Measurements from ENCODE around the gene LCLAT1. TPM values are rescaled to one million over a fixed set of nuclear protein-coding genes. Genes with fewer than 3 reads are reported as not detected.

LCLAT1 gene
- total RNA-seq, 4 donors from 2014 or later, result 25.3 to 55.4 (median 43.1) TPM

DNA sequence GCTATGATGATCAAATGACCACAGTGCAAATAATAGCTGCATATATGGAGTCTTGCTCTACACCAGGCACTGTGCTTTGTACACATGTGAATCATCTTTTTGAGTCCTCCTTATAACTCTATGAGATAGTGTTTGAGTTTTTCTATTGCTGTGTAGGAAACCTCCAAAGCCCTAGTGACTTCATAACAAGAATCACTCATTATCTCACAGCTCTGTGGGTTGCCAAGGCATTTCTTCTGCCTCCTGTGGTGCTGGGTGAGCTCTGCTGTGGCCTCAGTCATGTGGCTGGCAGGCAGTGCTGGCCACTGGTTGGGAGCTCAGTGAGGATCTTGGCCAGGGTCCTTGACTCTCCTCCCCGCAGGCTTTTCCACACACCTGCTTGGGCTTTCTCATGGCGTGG lies 206.8 kb downstream of the LCLAT1 start:
- ATAC-seq, result no peak
- 87% methylated on average over 2 of the region's 2 CpGs; no CpG with 5 or more reads in 1 of the 2 donors for WGBS, 2 donors (ENCODE audit: low coverage in 1 of 2)

DNA sequence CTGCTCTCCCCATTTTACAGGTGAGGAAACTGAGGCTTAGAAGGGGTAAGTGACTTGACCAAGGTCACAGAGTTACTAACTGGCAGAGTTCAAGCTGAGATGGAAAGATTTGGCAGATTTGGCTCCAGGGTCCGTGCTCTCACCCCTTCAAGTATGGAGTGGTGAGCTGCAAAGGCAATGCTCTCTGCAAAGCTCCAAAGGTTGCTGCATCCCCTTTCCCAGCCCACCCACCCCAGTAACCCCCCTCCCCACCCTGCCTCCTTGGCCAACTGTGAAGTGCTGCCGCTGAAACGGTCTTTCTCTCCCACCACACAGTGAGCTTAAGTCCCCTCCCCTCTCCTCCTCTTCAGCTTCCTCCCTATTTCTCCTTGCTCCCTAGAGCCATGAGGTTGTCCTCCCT lies 207.4 kb downstream of the LCLAT1 start:
- Histone ChIP-seq H3K27ac (no peak overlapping the region), H3K9me3 (no peaks in the 10 kb centered on the region), H3K27me3 (no peaks in the 10 kb centered on the region), H3K4me1 (no peaks in the 10 kb centered on the region), H3K36me3 (no peaks in the 10 kb centered on the region), H3K4me3 (no peak overlapping the region)
- TF ChIP-seq POLR2A (IDR thresholded peaks at IDR 0.05), result no peak
- TF ChIP-seq, protein P1, sequence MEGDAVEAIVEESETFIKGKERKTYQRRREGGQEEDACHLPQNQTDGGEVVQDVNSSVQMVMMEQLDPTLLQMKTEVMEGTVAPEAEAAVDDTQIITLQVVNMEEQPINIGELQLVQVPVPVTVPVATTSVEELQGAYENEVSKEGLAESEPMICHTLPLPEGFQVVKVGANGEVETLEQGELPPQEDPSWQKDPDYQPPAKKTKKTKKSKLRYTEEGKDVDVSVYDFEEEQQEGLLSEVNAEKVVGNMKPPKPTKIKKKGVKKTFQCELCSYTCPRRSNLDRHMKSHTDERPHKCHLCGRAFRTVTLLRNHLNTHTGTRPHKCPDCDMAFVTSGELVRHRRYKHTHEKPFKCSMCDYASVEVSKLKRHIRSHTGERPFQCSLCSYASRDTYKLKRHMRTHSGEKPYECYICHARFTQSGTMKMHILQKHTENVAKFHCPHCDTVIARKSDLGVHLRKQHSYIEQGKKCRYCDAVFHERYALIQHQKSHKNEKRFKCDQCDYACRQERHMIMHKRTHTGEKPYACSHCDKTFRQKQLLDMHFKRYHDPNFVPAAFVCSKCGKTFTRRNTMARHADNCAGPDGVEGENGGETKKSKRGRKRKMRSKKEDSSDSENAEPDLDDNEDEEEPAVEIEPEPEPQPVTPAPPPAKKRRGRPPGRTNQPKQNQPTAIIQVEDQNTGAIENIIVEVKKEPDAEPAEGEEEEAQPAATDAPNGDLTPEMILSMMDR (IDR thresholded peaks at IDR 0.05), result no peak
- TF ChIP-seq POLR2AphosphoS5 (IDR thresholded peaks at IDR 0.05), result no peak
- no peak for TF ChIP-seq EP300 (IDR thresholded peaks at IDR 0.05)
- WGBS, 2 donors (ENCODE audit: low coverage in 1 of 2), result 94% methylated on average over 3 of the region's 3 CpGs; no CpG with 5 or more reads in 1 of the 2 donors
- ATAC-seq, result no peak

More for the DNA sequence above, 206.8 kb downstream of the LCLAT1 start:
- Histone ChIP-seq H3K27ac (no peak overlapping the region), H3K4me3 (no peak overlapping the region), H3K36me3 (no peaks in the 10 kb centered on the region), H3K27me3 (no peaks in the 10 kb centered on the region), H3K4me1 (peaks cover 0 to 3% (median 0%) of the 10 kb centered on the region in 3 donors), H3K9me3 (no peaks in the 10 kb centered on the region)
- TF ChIP-seq POLR2A (IDR thresholded peaks at IDR 0.05) (no peak), POLR2AphosphoS5 (IDR thresholded peaks at IDR 0.05) (no peak), EP300 (IDR thresholded peaks at IDR 0.05) (no peak)
- TF ChIP-seq, protein P1 (IDR thresholded peaks at IDR 0.05), result no peak

DNA sequence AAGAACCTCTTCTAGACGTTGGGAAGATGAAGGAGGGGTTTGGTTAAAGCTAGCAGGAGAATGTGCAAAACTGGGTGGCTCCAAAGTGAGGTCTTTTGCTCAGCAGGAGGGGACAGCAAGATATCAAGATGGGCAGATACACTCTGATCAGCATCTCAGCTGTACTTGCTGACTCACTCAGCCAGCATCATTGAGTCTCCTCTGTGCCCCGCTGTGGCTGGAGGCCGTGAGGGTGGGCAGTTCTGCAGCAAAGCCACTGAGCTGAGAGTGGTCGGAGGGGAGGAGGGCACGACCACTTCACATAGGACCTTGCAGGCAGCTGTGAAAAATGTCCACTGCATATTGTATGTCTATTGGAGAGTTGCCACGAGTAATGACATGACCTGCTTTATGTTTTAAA lies 208.2 kb downstream of the LCLAT1 start:
- Histone ChIP-seq H3K4me3 (no peak overlapping the region), H3K9me3 (no peaks in the 10 kb centered on the region), H3K27me3 (no peaks in the 10 kb centered on the region), H3K36me3 (no peaks in the 10 kb centered on the region), H3K4me1 (no peaks in the 10 kb centered on the region), H3K27ac (no peak overlapping the region)
- ATAC-seq, result no peak
- TF ChIP-seq, protein P1 (IDR thresholded peaks at IDR 0.05), result no peak
- TF ChIP-seq POLR2AphosphoS5 (IDR thresholded peaks at IDR 0.05) (no peak), EP300 (IDR thresholded peaks at IDR 0.05) (no peak), POLR2A (IDR thresholded peaks at IDR 0.05) (no peak)
- 63 to 79% methylated on average over 4 of the region's 6 CpGs for WGBS, 2 donors (ENCODE audit: low coverage in 1 of 2)

DNA sequence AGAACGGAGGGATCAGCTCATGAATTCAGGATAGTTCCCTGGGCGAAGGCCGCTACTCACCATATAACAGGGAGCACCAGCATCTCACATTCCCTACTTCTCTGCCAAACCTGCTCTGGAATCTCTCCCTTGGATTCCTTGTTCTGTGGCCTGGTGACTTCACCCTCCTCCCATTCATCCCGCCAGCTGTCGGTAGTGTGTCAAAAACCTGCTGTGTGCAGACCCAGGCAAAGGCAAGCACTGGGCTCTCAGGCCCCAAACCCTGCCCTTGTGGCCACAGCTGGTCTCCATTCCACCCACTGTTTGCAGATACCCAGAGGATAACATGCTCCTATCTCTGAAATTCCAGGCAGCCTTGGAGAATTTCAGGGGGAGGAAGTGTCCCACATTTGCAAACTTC lies 208.6 kb downstream of the LCLAT1 start:
- TF ChIP-seq EP300 (IDR thresholded peaks at IDR 0.05), result no peak
- TF ChIP-seq, protein P1 (IDR thresholded peaks at IDR 0.05), result no peak
- TF ChIP-seq POLR2AphosphoS5 (IDR thresholded peaks at IDR 0.05), result no peak
- TF ChIP-seq POLR2A (IDR thresholded peaks at IDR 0.05), result no peak
- Histone ChIP-seq H3K4me3 (no peak overlapping the region), H3K9me3 (no peaks in the 10 kb centered on the region), H3K36me3 (no peaks in the 10 kb centered on the region), H3K27ac (no peak overlapping the region), H3K4me1 (no peaks in the 10 kb centered on the region), H3K27me3 (no peaks in the 10 kb centered on the region)
- no peak for ATAC-seq
- 80 to 90% methylated on average over 1 to 4 of the region's 5 CpGs for WGBS, 2 donors (ENCODE audit: low coverage in 1 of 2)

DNA sequence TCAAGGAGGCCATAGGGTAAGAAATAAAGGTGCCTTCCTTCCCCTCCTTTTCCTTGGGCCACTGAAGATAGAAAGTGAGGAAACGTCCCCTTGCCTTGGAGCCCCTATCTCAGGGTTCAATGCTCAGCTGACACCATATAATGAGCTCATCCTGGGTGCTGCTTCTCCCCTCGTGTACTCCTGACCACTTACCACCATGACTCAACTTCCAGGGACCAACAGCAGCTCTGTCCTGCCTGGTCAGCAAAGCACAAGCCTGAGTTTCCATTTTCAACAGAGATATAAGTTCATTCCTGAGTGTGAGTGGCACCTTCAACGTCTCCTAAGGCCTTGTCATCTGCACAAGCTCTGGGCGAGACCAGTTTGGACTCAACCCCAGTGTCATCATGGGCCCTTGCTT lies 209.0 kb downstream of the LCLAT1 start:
- H3K27ac ChIP-seq, result no peak overlapping the region
- no peaks in the 10 kb centered on the region for H3K4me1 ChIP-seq
- H3K4me3 ChIP-seq, result no peak overlapping the region
- no peaks in the 10 kb centered on the region for H3K27me3 ChIP-seq
- TF ChIP-seq POLR2AphosphoS5 (IDR thresholded peaks at IDR 0.05) (no peak), POLR2A (IDR thresholded peaks at IDR 0.05) (no peak), EP300 (IDR thresholded peaks at IDR 0.05) (no peak)
- TF ChIP-seq, protein P1 (IDR thresholded peaks at IDR 0.05), result no peak
- no peaks in the 10 kb centered on the region for H3K36me3 ChIP-seq
- no peaks in the 10 kb centered on the region for H3K9me3 ChIP-seq
- 44 to 67% methylated on average over 3 of the region's 4 CpGs for WGBS, 2 donors (ENCODE audit: low coverage in 1 of 2)
- no peak for ATAC-seq
